ENCODE results near the gene CLCN4. TPM values are rescaled to one million over a fixed set of nuclear protein-coding genes. Genes with fewer than 3 reads are reported as not detected.

CLCN4 gene
- total RNA-seq, 1 experiment from 2014 or later, result 10.0 TPM

DNA sequence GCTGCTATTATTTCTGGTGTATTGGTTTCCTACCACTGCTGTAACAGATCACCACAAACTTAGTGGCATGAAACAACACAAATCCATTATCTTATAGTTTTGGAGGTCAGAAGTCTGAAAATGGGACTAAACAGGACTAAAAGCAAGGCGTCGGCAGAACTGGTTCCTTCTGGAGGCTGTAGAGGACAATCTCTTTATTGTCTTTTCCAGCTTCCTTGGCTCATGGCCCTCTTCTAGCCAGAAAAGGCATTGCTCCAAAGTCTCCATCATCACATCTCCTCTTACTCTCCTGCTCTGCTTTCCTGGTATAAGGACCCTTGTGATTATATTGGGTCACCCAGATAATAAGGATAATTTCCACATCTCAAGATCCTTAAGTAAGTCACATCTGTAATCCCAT lies 121.9 kb downstream of the CLCN4 start:
- H3K4me3 ChIP-seq (ENCODE audit: low read depth, low read length), result no peak overlapping the region
- TF ChIP-seq, protein P1, sequence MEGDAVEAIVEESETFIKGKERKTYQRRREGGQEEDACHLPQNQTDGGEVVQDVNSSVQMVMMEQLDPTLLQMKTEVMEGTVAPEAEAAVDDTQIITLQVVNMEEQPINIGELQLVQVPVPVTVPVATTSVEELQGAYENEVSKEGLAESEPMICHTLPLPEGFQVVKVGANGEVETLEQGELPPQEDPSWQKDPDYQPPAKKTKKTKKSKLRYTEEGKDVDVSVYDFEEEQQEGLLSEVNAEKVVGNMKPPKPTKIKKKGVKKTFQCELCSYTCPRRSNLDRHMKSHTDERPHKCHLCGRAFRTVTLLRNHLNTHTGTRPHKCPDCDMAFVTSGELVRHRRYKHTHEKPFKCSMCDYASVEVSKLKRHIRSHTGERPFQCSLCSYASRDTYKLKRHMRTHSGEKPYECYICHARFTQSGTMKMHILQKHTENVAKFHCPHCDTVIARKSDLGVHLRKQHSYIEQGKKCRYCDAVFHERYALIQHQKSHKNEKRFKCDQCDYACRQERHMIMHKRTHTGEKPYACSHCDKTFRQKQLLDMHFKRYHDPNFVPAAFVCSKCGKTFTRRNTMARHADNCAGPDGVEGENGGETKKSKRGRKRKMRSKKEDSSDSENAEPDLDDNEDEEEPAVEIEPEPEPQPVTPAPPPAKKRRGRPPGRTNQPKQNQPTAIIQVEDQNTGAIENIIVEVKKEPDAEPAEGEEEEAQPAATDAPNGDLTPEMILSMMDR (IDR thresholded peaks at IDR 0.05; ENCODE audit: insufficient read depth in 1 of 2, low read depth in 1 of 2, low read length in 1 of 2, severe bottlenecking in 1 of 2, unreplicated experiment in 1 of 2), result no peak
- no peak overlapping the region for H3K4me3 Mint-ChIP-seq (ENCODE audit: unreplicated experiment)
- no peaks in the 10 kb centered on the region for H3K4me1 ChIP-seq
- H3K27me3 Mint-ChIP-seq (ENCODE audit: insufficient read depth, unreplicated experiment), result no peaks in the 10 kb centered on the region
- CTCF ChIA-PET, result no interaction called here
- no peak overlapping the region for H3K27ac Mint-ChIP-seq (ENCODE audit: unreplicated experiment)
- peaks cover 8% of the 10 kb centered on the region for H3K9me3 Mint-ChIP-seq (ENCODE audit: unreplicated experiment)
- H3K4me1 Mint-ChIP-seq (ENCODE audit: low read depth, unreplicated experiment), result no peaks in the 10 kb centered on the region
- no peaks in the 10 kb centered on the region for H3K9me3 ChIP-seq
- no peaks in the 10 kb centered on the region for H3K36me3 ChIP-seq (ENCODE audit: control insufficient read depth, insufficient read depth, low read length)
- intact Hi-C loops (cut with micrococcal nuclease; ENCODE audit: unreplicated experiment), result no loop called here
- no peaks in the 10 kb centered on the region for H3K27me3 ChIP-seq (replicated peaks; ENCODE audit: control insufficient read depth, insufficient read depth, low read length)
- no peaks in the 10 kb centered on the region for H3K36me3 Mint-ChIP-seq (ENCODE audit: insufficient read depth, unreplicated experiment)
- BruUV-seq (replicated peaks), result no TSS peak
- POLR2A ChIA-PET, result no interaction called here
- DNase-seq, result no peak

DNA sequence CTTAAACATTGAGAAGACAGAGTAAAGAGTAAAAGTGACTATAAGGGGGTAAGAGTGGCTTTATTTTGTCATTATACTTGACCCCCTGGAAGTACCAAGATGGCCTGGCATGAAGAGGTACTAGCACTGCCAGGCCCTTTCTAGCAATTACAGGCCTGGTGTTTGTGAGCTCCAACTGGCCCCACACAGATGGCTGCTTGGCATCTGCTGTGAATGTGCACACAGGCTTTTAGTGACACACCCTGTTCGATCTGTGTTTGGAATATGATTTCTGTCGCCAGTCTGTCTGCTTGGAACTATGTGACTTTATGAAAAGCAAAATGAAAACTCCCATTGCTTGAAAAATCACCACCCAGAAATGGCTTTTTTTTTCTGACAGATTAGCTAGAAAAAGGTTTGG lies 123.3 kb downstream of the CLCN4 start:
- H3K27ac Mint-ChIP-seq (ENCODE audit: unreplicated experiment), result no peak overlapping the region
- H3K36me3 ChIP-seq (ENCODE audit: control insufficient read depth, insufficient read depth, low read length), result no peaks in the 10 kb centered on the region
- intact Hi-C loops (cut with micrococcal nuclease; ENCODE audit: unreplicated experiment), result no loop called here
- no peaks in the 10 kb centered on the region for H3K36me3 Mint-ChIP-seq (ENCODE audit: insufficient read depth, unreplicated experiment)
- no peaks in the 10 kb centered on the region for H3K9me3 ChIP-seq
- no peak overlapping the region for H3K4me3 Mint-ChIP-seq (ENCODE audit: unreplicated experiment)
- peaks cover 8% of the 10 kb centered on the region for H3K9me3 Mint-ChIP-seq (ENCODE audit: unreplicated experiment)
- H3K4me1 Mint-ChIP-seq (ENCODE audit: low read depth, unreplicated experiment), result peaks cover 6% of the 10 kb centered on the region
- H3K27me3 Mint-ChIP-seq (ENCODE audit: insufficient read depth, unreplicated experiment), result no peaks in the 10 kb centered on the region
- DNase-seq, result no peak
- POLR2A ChIA-PET, result no interaction called here
- no peak overlapping the region for H3K4me3 ChIP-seq (ENCODE audit: low read depth, low read length)
- CTCF ChIA-PET, result interaction anchor here (0.6 kb wide), 1 partner anchor 316 kb away, joined by 3 read pairs; no protein-coding TSS in a partner anchor
- no TSS peak for BruUV-seq (replicated peaks)
- H3K4me1 ChIP-seq, result peaks cover 5% of the 10 kb centered on the region; the same call in 1 of the 2 replicates
- no peaks in the 10 kb centered on the region for H3K27me3 ChIP-seq (replicated peaks; ENCODE audit: control insufficient read depth, insufficient read depth, low read length)
- TF ChIP-seq, protein P1 (IDR thresholded peaks at IDR 0.05; ENCODE audit: insufficient read depth in 1 of 2, low read depth in 1 of 2, low read length in 1 of 2, severe bottlenecking in 1 of 2, unreplicated experiment in 1 of 2), result no peak

DNA sequence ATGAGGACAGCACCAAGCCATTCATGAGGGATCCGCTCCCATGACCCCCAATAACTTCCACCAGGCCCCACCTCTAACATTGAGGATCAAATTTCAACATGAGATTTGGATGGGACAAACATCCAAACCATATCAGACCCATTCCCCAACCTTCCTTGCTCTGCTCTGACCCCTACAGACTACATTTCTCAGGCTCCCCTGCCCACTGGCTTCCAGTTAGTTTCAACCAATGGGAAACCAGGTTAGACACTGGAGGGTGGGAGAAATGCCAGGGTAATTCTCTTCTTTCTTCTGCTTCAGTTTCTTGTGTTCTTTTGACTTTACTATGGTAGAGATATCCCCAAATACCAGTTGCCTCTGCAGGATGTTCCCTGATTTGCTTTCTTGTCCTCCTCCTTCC lies 125.7 kb downstream of the CLCN4 start:
- H3K4me3 ChIP-seq (ENCODE audit: low read depth, low read length), result no peak overlapping the region
- Mint-ChIP-seq H3K4me3 (ENCODE audit: unreplicated experiment) (no peak overlapping the region), H3K36me3 (ENCODE audit: insufficient read depth, unreplicated experiment) (no peaks in the 10 kb centered on the region), H3K27ac (ENCODE audit: unreplicated experiment) (no peak overlapping the region), H3K4me1 (ENCODE audit: low read depth, unreplicated experiment) (peaks cover 14% of the 10 kb centered on the region), H3K27me3 (ENCODE audit: insufficient read depth, unreplicated experiment) (no peaks in the 10 kb centered on the region), H3K9me3 (ENCODE audit: unreplicated experiment) (peaks cover 19% of the 10 kb centered on the region)
- H3K9me3 ChIP-seq, result no peaks in the 10 kb centered on the region
- ChIA-PET CTCF (no interaction called here), POLR2A (no interaction called here)
- intact Hi-C loops (cut with micrococcal nuclease; ENCODE audit: unreplicated experiment), result no loop called here
- DNase-seq, result no peak
- H3K4me1 ChIP-seq, result peaks cover 8% of the 10 kb centered on the region; the same call in 1 of the 2 replicates
- no peaks in the 10 kb centered on the region for H3K36me3 ChIP-seq (ENCODE audit: control insufficient read depth, insufficient read depth, low read length)
- no TSS peak for BruUV-seq (replicated peaks)
- H3K27me3 ChIP-seq (replicated peaks; ENCODE audit: control insufficient read depth, insufficient read depth, low read length), result no peaks in the 10 kb centered on the region
- TF ChIP-seq, protein P1 (IDR thresholded peaks at IDR 0.05; ENCODE audit: insufficient read depth in 1 of 2, low read depth in 1 of 2, low read length in 1 of 2, severe bottlenecking in 1 of 2, unreplicated experiment in 1 of 2), result no peak

All from Caco-2 (cell line).